HPDE6-E6E7 (cell line): Measurements from ENCODE around the gene LCN15.
A peak's percentile ranks its signal among the peaks of the same experiment; 100 is the strongest.

Experiments
- DNase-seq: peaks from one replicate; pipeline ENCODE4 v3.0.0; 2011; ENCODE audit warnings: missing footprints; ENCODE audit errors: extremely low spot score

Gene LCN15

GRCh38 chr9:136740971-136741882, 23.1 kb downstream of the LCN15 start:
- no peak for DNase-seq

GRCh38 chr9:136740491-136740890, 23.8 kb downstream of the LCN15 start:
- DNase-seq = no peak

GRCh38 chr9:136740069-136740468, 24.2 kb downstream of the LCN15 start:
- no peak for DNase-seq

GRCh38 chr9:136739509-136739908, 24.8 kb downstream of the LCN15 start:
- DNase-seq = no peak

GRCh38 chr9:136738960-136739359, 25.4 kb downstream of the LCN15 start:
- DNase-seq = no peak

GRCh38 chr9:136735812-136736480, 28.4 kb downstream of the LCN15 start:
- no peak for DNase-seq

- no peak for DNase-seq
These were observed 29.4 kb downstream of the LCN15 start for GRCh38 chr9:136734837-136735496.

- DNase-seq = no peak
These were observed 30.7 kb downstream of the LCN15 start for GRCh38 chr9:136733611-136734010.

GRCh38 chr9:136732444-136733178, 31.7 kb downstream of the LCN15 start:
- no peak for DNase-seq

GRCh38 chr9:136729926-136730325, 34.4 kb downstream of the LCN15 start:
- no peak for DNase-seq

GRCh38 chr9:136729144-136729543, 35.2 kb downstream of the LCN15 start:
- no peak for DNase-seq

- DNase-seq = no peak
These were observed 35.7 kb downstream of the LCN15 start for GRCh38 chr9:136728548-136729123.

- DNase-seq = peak; percentile 66
These were observed 36.2 kb downstream of the LCN15 start for GRCh38 chr9:136728080-136728547.

- no peak for DNase-seq
These were observed 37.6 kb downstream of the LCN15 start for GRCh38 chr9:136726631-136727191.

GRCh38 chr9:136726118-136726517, 38.2 kb downstream of the LCN15 start:
- DNase-seq = no peak

- peak; percentile 80 for DNase-seq
These were observed 38.7 kb downstream of the LCN15 start for GRCh38 chr9:136725612-136726011.

- DNase-seq = no peak
These were observed 39.5 kb downstream of the LCN15 start for GRCh38 chr9:136724772-136725171.

GRCh38 chr9:136723989-136724388, 40.3 kb downstream of the LCN15 start:
- no peak for DNase-seq

- no peak for DNase-seq
These were observed 40.8 kb downstream of the LCN15 start for GRCh38 chr9:136723362-136723976.

GRCh38 chr9:136722969-136723356, 41.4 kb downstream of the LCN15 start:
- no peak for DNase-seq
